SK-N-MC (cell line): Measurements from ENCODE around the gene EXOC3.
"Not testable (repeated sequence)": the region's sequence is repeated elsewhere in the genome, so short reads cannot be mapped to it uniquely, and the experiment has no call there.

Experiments used
- DNase-seq: peaks from one replicate; pipeline ENCODE4 v3.0.0-alpha.2; 2011; ENCODE audit warnings: low read depth, low spot score
- H3K27ac ChIP-seq: fragments of 200-600 bp; sonication (generic); 2 replicates; pipeline ENCODE4 v1.5.1; 2016; ENCODE audit warnings: mixed run types
- H3K36me3 ChIP-seq: fragments of 200-600 bp; sonication (generic); 2 replicates; pipeline ENCODE4 v1.6.1; 2017; ENCODE audit warnings: antibody characterized with exemption, low read length, mixed read lengths; ENCODE audit not compliant: insufficient read depth
- H3K4me3 ChIP-seq: fragments of 200-600 bp; sonication (generic); 2 replicates; pipeline ENCODE4 v1.5.1; 2016
- H3K9ac ChIP-seq: fragments of 200-600 bp; sonication (generic); 2 replicates; pipeline ENCODE4 v1.8.0; 2017; ENCODE audit warnings: mixed run types, mixed read lengths; ENCODE audit not compliant: insufficient read length
- H3K9me3 ChIP-seq: fragments of 200-600 bp; sonication (generic); 2 replicates; pipeline ENCODE4 v1.6.1; 2017; ENCODE audit warnings: low read depth, mild to moderate bottlenecking, antibody characterized with exemption, low read length, moderate library complexity, mixed read lengths
- EZH2 ChIP-seq: fragments of 200-600 bp; sonication (generic); IDR thresholded peaks from one replicate; pipeline ENCODE4 v1.6.1; 2017; ENCODE audit warnings: antibody characterized with exemption
- FOXP2 ChIP-seq: optimal IDR thresholded peaks from 2 replicates; pipeline ENCODE3; 2011; ENCODE audit warnings: mild to moderate bottlenecking, moderate library complexity; ENCODE audit not compliant: insufficient read depth; ENCODE audit errors: extremely low read length, control extremely low read depth
- POLR2AphosphoS5 ChIP-seq: IDR thresholded peaks from 2 replicates; pipeline ENCODE4 v1.6.1; 2012; ENCODE audit warnings: mild to moderate bottlenecking, low read depth, low read length, borderline replicate concordance

EXOC3 gene

GRCh38 chr5:473551-474192 lies 30.7 kb downstream of the EXOC3 start:
- H3K9ac ChIP-seq = peak overlapping the region; percentile 76
- DNase-seq = no peak
- TF ChIP-seq EZH2 = no peak
- no peak for TF ChIP-seq POLR2AphosphoS5
- no peak for TF ChIP-seq FOXP2
- no peaks in the 10 kb centered on the region for H3K9me3 ChIP-seq
- H3K4me3 ChIP-seq = peak overlapping the region; percentile 86
- H3K36me3 ChIP-seq = peaks cover 13% of the 10 kb centered on the region; the same call in 1 of the 2 replicates
- no peak overlapping the region for H3K27ac ChIP-seq

DNA sequence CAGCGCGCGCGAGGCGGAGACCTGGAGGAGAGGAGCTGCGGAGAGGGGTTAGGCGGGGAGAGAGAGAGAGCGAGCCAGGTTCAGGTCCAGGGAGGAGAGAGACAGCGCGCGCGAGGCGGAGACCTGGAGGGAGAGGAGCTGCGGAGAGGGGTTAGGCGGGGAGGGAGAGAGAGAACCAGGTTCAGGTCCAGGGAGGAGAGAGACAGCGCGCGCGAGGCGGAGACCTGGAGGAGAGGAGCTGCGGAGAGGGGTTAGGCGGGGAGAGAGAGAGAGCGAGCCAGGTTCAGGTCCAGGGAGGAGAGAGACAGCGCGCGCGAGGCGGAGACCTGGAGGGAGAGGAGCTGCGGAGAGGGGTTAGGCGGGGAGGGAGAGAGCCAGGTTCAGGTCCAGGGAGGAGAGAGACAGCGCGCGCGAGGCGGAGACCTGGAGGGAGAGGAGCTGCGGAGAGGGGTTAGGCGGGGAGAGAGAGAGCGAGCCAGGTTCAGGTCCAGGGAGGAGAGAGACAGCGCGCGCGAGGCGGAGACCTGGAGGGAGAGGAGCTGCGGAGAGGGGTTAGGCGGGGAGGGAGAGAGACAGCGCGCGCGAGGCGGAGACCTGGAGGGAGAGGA lies 31.4 kb downstream of the EXOC3 start:
- not testable (repeated sequence) for DNase-seq, H3K9ac ChIP-seq, H3K27ac ChIP-seq, H3K9me3 ChIP-seq
- Histone ChIP-seq H3K36me3 (peaks cover 13% of the 10 kb centered on the region; the same call in 1 of the 2 replicates), H3K4me3 (peak overlapping the region; percentile 86)

DNA sequence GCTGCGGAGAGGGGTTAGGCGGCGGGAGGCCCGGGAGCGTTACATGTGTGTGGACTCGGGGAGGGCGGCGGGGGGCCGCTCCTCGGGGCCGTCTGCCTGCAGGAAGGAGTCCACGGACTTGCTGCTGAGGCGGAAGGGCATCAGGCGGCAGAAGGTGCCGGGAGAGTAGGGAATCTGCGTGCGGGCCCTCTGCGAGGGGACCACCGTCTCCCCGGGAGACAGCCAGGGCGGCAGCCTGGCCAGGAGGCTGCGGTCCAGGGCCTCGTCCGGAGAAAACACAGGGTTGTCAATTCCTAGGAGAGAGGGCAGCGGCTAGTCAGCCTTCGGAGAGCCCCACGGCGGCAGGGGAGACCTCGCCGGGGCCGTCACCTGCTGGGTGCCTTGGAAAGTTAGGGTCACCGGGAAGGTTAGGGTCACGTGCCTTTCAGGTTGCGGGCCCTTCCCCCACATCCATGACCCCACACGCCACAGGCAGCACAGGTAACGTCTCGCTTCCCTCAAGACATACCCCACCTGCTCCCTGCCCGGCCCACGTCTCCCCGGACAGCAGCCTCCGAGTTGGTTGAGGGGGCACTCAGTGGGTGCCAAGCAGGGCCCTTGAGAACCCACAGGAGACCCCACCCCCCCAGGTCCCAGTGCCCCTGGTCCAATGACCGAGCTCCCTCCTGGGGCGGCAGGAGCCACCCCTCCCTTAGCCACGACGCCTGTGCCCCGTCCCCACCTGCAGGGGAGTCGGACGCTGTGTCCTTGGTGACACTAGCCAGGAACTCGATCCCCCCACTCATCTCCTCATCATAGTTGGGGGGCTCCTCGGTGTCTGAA lies 32.1 kb downstream of the EXOC3 start:
- no peak overlapping the region for H3K27ac ChIP-seq
- 0 out of 2 replicates have a peak overlapping the region, but pooled peaks have one; percentile 30 for H3K4me3 ChIP-seq
- H3K9ac ChIP-seq = no peak overlapping the region
- TF ChIP-seq EZH2 (no peak), POLR2AphosphoS5 (0 out of 2 replicates have a peak, but pooled peaks have one; percentile 14)
- peaks cover 12% of the 10 kb centered on the region; the same call in 1 of the 2 replicates for H3K36me3 ChIP-seq
- no peak for DNase-seq
- no peaks in the 10 kb centered on the region for H3K9me3 ChIP-seq

DNA sequence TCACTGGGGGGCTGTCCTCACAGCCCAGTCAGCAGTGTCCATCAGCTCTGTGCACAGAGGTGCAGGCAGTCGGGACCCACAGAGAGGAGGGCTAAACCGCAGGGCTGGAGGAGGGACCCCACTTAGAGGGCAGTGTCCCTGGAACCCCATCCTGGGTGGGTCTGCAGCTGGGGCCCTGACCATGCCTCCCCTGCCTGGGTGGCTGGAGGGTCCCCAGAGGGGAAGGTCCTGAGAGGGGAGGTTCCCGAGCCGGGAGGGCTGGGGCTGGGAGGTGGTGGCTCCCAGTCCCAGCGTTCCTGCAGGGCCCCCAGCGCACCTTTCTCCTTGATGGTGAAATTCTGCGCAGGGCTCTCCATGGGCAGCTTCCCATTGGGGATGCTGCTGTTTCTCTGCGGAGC lies 32.7 kb downstream of the EXOC3 start:
- Histone ChIP-seq H3K4me3 (no peak overlapping the region), H3K9me3 (no peaks in the 10 kb centered on the region), H3K36me3 (peaks cover 8% of the 10 kb centered on the region; the same call in 1 of the 2 replicates), H3K27ac (no peak overlapping the region), H3K9ac (no peak overlapping the region)
- TF ChIP-seq POLR2AphosphoS5 (no peak; the same call in 1 of the 2 replicates), EZH2 (no peak), FOXP2 (no peak)
- no peak for DNase-seq

GRCh38 chr5:476102-476813 lies 33.3 kb downstream of the EXOC3 start:
- no peaks in the 10 kb centered on the region for H3K9me3 ChIP-seq
- no peak overlapping the region for H3K27ac ChIP-seq
- no peak overlapping the region for H3K4me3 ChIP-seq
- H3K36me3 ChIP-seq = peaks cover 3% of the 10 kb centered on the region; the same call in 1 of the 2 replicates
- H3K9ac ChIP-seq = no peak overlapping the region
- TF ChIP-seq EZH2 (no peak), POLR2AphosphoS5 (no peak), FOXP2 (no peak)
- no peak for DNase-seq

GRCh38 chr5:476814-477175 lies 33.8 kb downstream of the EXOC3 start:
- H3K36me3 ChIP-seq = no peaks in the 10 kb centered on the region
- no peak for DNase-seq
- no peak overlapping the region for H3K4me3 ChIP-seq
- no peaks in the 10 kb centered on the region for H3K9me3 ChIP-seq
- no peak overlapping the region for H3K27ac ChIP-seq
- no peak overlapping the region for H3K9ac ChIP-seq
- TF ChIP-seq EZH2 (no peak), POLR2AphosphoS5 (no peak), FOXP2 (no peak)

DNA sequence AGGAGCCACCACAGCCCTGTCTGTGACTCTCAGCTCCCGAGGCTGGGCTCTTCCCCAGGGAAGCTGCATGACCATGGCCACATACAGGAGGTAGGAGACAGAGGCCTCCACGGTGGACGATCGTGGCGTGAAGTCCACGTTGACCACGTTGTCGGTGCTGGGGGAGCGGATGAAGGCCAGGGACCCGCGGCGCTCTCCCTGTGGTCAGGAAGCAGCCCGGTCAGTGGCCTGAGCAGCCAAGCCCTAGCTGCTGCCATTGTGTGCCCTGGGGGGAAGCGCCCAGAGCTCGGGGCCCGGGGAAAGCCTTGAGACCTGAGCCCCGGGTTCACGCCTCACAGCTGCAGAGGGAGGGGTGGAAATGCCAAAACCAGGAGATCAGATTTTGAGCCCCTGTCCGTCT lies 34.3 kb downstream of the EXOC3 start:
- no peak overlapping the region for H3K27ac ChIP-seq
- H3K9ac ChIP-seq = no peak overlapping the region
- no peak for DNase-seq
- TF ChIP-seq FOXP2 (no peak), EZH2 (no peak), POLR2AphosphoS5 (no peak)
- no peak overlapping the region for H3K4me3 ChIP-seq
- no peaks in the 10 kb centered on the region for H3K9me3 ChIP-seq
- H3K36me3 ChIP-seq = no peaks in the 10 kb centered on the region

GRCh38 chr5:477871-478270 lies 34.9 kb downstream of the EXOC3 start:
- TF ChIP-seq EZH2 (no peak), FOXP2 (no peak), POLR2AphosphoS5 (no peak)
- Histone ChIP-seq H3K9me3 (no peaks in the 10 kb centered on the region), H3K9ac (no peak overlapping the region), H3K36me3 (no peaks in the 10 kb centered on the region), H3K4me3 (no peak overlapping the region), H3K27ac (no peak overlapping the region)
- no peak for DNase-seq
